DND-41 (cell line): Measurements from ENCODE around the gene ZNF503.

Experiments
- ATAC-seq: fragments of 200-7000 bp; cut with Tn5 transposase; 3 replicates; pipeline ENCODE4 v1.9.1; 2021; ENCODE audit warnings: low read depth; ENCODE audit not compliant: insufficient read depth
- DNase-seq: peaks from one replicate; pipeline ENCODE4 v3.0.0-alpha.2; 2020
- H2AFZ ChIP-seq: 2 replicates; pipeline ENCODE4 v1.6.0; 2012; ENCODE audit warnings: low read depth, low read length
- H3K27ac ChIP-seq: 2 replicates; pipeline ENCODE4 v1.5.1; 2012; ENCODE audit warnings: low read length, inconsistent platforms
- H3K27me3 ChIP-seq: fragments of 200-600 bp; sonication (generic); 2 replicates; pipeline ENCODE4 v1.6.0; 2012; ENCODE audit warnings: low read length, mild to moderate bottlenecking, inconsistent platforms; ENCODE audit not compliant: insufficient read depth, poor library complexity
- H3K36me3 ChIP-seq: 2 replicates; pipeline ENCODE4 v1.5.1; 2012; ENCODE audit warnings: low read length, inconsistent platforms; ENCODE audit not compliant: insufficient read depth
- H3K4me1 ChIP-seq: 2 replicates; pipeline ENCODE4 v1.5.1; 2012; ENCODE audit warnings: mild to moderate bottlenecking, low read length; ENCODE audit not compliant: insufficient read depth
- H3K4me2 ChIP-seq: 2 replicates; pipeline ENCODE4 v1.6.0; 2012; ENCODE audit warnings: mild to moderate bottlenecking, moderate library complexity, low read length, inconsistent platforms; ENCODE audit not compliant: insufficient read depth
- H3K4me3 ChIP-seq, 2 experiments: fragments of 200-600 bp in 1 of 2; shearing (Covaris generic) in 1 of 2; 2 replicates each; pipeline ENCODE4 v1.5.1; 2012 to 2016; ENCODE audit warnings: inconsistent platforms in 2 of 2, low read length in 2 of 2, mild to moderate bottlenecking in 2 of 2, low read depth in 1 of 2, moderate library complexity in 1 of 2
- H3K79me2 ChIP-seq: 2 replicates; pipeline ENCODE4 v1.6.0; 2012; ENCODE audit warnings: low read length, inconsistent platforms; ENCODE audit not compliant: insufficient read depth
- H3K9ac ChIP-seq: 2 replicates; pipeline ENCODE4 v1.6.0; 2012; ENCODE audit warnings: low read depth, mild to moderate bottlenecking, inconsistent platforms, low read length, moderate library complexity
- H3K9me3 ChIP-seq: 2 replicates; pipeline ENCODE4 v1.5.1; 2012; ENCODE audit warnings: low read length, moderate library complexity, mild to moderate bottlenecking, inconsistent platforms; ENCODE audit not compliant: insufficient read depth, severe bottlenecking
- H4K20me1 ChIP-seq: 2 replicates; pipeline ENCODE4 v1.6.0; 2012; ENCODE audit warnings: low read length; ENCODE audit not compliant: insufficient read depth
- EZH2 ChIP-seq: IDR thresholded peaks from 3 replicates; pipeline ENCODE4 v1.6.1; 2012; ENCODE audit warnings: borderline replicate concordance, low read depth, mild to moderate bottlenecking, moderate library complexity, low read length, inconsistent platforms; ENCODE audit not compliant: severe bottlenecking
- TF ChIP-seq, protein P1 (sequence below): IDR thresholded peaks from 2 replicates; pipeline ENCODE4 v1.5.1; 2012; ENCODE audit warnings: borderline replicate concordance, low read length, moderate library complexity, mild to moderate bottlenecking; ENCODE audit not compliant: poor library complexity, severe bottlenecking; ENCODE audit errors: extremely low read depth

ZNF503 gene

GRCh38 chr10:75403144-75403938 lies 1.8 kb upstream of the ZNF503 start:
- TF ChIP-seq, protein P1, sequence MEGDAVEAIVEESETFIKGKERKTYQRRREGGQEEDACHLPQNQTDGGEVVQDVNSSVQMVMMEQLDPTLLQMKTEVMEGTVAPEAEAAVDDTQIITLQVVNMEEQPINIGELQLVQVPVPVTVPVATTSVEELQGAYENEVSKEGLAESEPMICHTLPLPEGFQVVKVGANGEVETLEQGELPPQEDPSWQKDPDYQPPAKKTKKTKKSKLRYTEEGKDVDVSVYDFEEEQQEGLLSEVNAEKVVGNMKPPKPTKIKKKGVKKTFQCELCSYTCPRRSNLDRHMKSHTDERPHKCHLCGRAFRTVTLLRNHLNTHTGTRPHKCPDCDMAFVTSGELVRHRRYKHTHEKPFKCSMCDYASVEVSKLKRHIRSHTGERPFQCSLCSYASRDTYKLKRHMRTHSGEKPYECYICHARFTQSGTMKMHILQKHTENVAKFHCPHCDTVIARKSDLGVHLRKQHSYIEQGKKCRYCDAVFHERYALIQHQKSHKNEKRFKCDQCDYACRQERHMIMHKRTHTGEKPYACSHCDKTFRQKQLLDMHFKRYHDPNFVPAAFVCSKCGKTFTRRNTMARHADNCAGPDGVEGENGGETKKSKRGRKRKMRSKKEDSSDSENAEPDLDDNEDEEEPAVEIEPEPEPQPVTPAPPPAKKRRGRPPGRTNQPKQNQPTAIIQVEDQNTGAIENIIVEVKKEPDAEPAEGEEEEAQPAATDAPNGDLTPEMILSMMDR = no peak
- no peak for TF ChIP-seq EZH2
- Histone ChIP-seq H3K79me2 (no peaks in the 10 kb centered on the region), H4K20me1 (no peaks in the 10 kb centered on the region), H3K9me3 (peaks cover 2% of the 10 kb centered on the region), H2AFZ (no peak overlapping the region), H3K27me3 (no peaks in the 10 kb centered on the region), H3K4me3 (no peak overlapping the region), H3K9ac (no peak overlapping the region), H3K27ac (no peak overlapping the region), H3K36me3 (no peaks in the 10 kb centered on the region), H3K4me2 (no peak overlapping the region), H3K4me1 (no peaks in the 10 kb centered on the region)
- ATAC-seq (no peak), DNase-seq (no peak)

- Histone ChIP-seq H3K79me2 (no peaks in the 10 kb centered on the region), H3K36me3 (no peaks in the 10 kb centered on the region), H2AFZ (no peak overlapping the region), H3K4me2 (no peak overlapping the region), H3K9ac (no peak overlapping the region), H3K27ac (no peak overlapping the region), H3K27me3 (no peaks in the 10 kb centered on the region), H4K20me1 (no peaks in the 10 kb centered on the region), H3K4me1 (no peaks in the 10 kb centered on the region), H3K4me3 (no peak overlapping the region), H3K9me3 (peaks cover 2% of the 10 kb centered on the region)
- TF ChIP-seq, protein P1 = no peak
- no peak for TF ChIP-seq EZH2
- DNase-seq = no peak
- ATAC-seq = no peak
These were observed 1.1 kb upstream of the ZNF503 start for GRCh38 chr10:75402486-75403143.

GRCh38 chr10:75400771-75401568 lies 594 bp downstream of the ZNF503 start:
- no peak for ATAC-seq
- no peak overlapping the region for H2AFZ ChIP-seq
- no peak overlapping the region for H3K27ac ChIP-seq

More at GRCh38 chr10:75400771-75401568, 594 bp downstream of the ZNF503 start:
- Histone ChIP-seq H3K36me3 (no peaks in the 10 kb centered on the region), H3K79me2 (no peaks in the 10 kb centered on the region), H3K9ac (no peak overlapping the region), H3K9me3 (peaks cover 2% of the 10 kb centered on the region), H3K27me3 (no peaks in the 10 kb centered on the region), H4K20me1 (no peaks in the 10 kb centered on the region), H3K4me3 (no peak overlapping the region), H3K4me2 (no peak overlapping the region), H3K4me1 (no peaks in the 10 kb centered on the region)
- TF ChIP-seq EZH2 = no peak
- TF ChIP-seq, protein P1 = no peak
- no peak for DNase-seq
